ENCODE measurements around the gene RSU1. TPM values are rescaled to one million over a fixed set of nuclear protein-coding genes. Genes with fewer than 3 reads are reported as not detected.

Gene RSU1
- polyA plus RNA-seq, 4 donors, result 19.2 to 37.0 (median 21.7) TPM

- no peaks in the 10 kb centered on the region for H3K27me3 ChIP-seq (ENCODE audit: control insufficient read depth in 3 of 3, insufficient read depth in 3 of 3, low read length in 3 of 3)
- H3K4me3 ChIP-seq (ENCODE audit: low read depth in 1 of 3, low read length in 3 of 3), result no peak overlapping the region
- DNase-seq (peak; percentile 9 to 42), FAIRE-seq (no peak)
- no peaks in the 10 kb centered on the region for H3K4me1 ChIP-seq (ENCODE audit: control insufficient read depth in 3 of 3, insufficient read depth in 2 of 3, low read depth in 1 of 3, low read length in 2 of 3)
- H3K27ac ChIP-seq (ENCODE audit: low read depth in 1 of 3, low read length in 2 of 3), result no peak overlapping the region
- H3K9me3 ChIP-seq (ENCODE audit: control insufficient read depth in 2 of 2, insufficient read depth in 1 of 2, low read depth in 1 of 2, low read length in 1 of 2), result peaks cover 0 to 3% of the 10 kb centered on the region in 2 donors
- 80 to 87% (median 87%) methylated on average over 7 of the region's 7 CpGs for WGBS, 3 donors
- H3K36me3 ChIP-seq (ENCODE audit: control insufficient read depth in 3 of 3, insufficient read depth in 2 of 3, low read depth in 1 of 3, low read length in 3 of 3), result no peaks in the 10 kb centered on the region
These were observed 204.9 kb downstream of the RSU1 start for GRCh38 chr10:16612115-16612980.

- FAIRE-seq, result no peak
- peaks cover 0 to 3% of the 10 kb centered on the region in 2 donors for H3K9me3 ChIP-seq (ENCODE audit: control insufficient read depth in 2 of 2, insufficient read depth in 1 of 2, low read depth in 1 of 2, low read length in 1 of 2)
- 45 to 74% (median 70%) methylated on average over 7 of the region's 7 CpGs for WGBS, 3 donors
- H3K4me1 ChIP-seq (ENCODE audit: control insufficient read depth in 3 of 3, insufficient read depth in 2 of 3, low read depth in 1 of 3, low read length in 2 of 3), result no peaks in the 10 kb centered on the region
- H3K36me3 ChIP-seq (ENCODE audit: control insufficient read depth in 3 of 3, insufficient read depth in 2 of 3, low read depth in 1 of 3, low read length in 3 of 3), result no peaks in the 10 kb centered on the region
- no peaks in the 10 kb centered on the region for H3K27me3 ChIP-seq (ENCODE audit: control insufficient read depth in 3 of 3, insufficient read depth in 3 of 3, low read length in 3 of 3)
- DNase-seq, result peak in 1 of 2 donors; percentile 3
- H3K4me3 ChIP-seq (ENCODE audit: low read depth in 1 of 3, low read length in 3 of 3), result no peak overlapping the region
- no peak overlapping the region for H3K27ac ChIP-seq (ENCODE audit: low read depth in 1 of 3, low read length in 2 of 3)
These were observed 206.2 kb downstream of the RSU1 start for GRCh38 chr10:16611037-16611436.

- 93 to 98% (median 94%) methylated on average over 8 of the region's 8 CpGs for WGBS, 3 donors
- Histone ChIP-seq H3K4me1 (ENCODE audit: control insufficient read depth in 3 of 3, insufficient read depth in 2 of 3, low read depth in 1 of 3, low read length in 2 of 3) (no peaks in the 10 kb centered on the region), H3K27me3 (ENCODE audit: control insufficient read depth in 3 of 3, insufficient read depth in 3 of 3, low read length in 3 of 3) (no peaks in the 10 kb centered on the region), H3K36me3 (ENCODE audit: control insufficient read depth in 3 of 3, insufficient read depth in 2 of 3, low read depth in 1 of 3, low read length in 3 of 3) (no peaks in the 10 kb centered on the region), H3K27ac (ENCODE audit: low read depth in 1 of 3, low read length in 2 of 3) (no peak overlapping the region), H3K9me3 (ENCODE audit: control insufficient read depth in 2 of 2, insufficient read depth in 1 of 2, low read depth in 1 of 2, low read length in 1 of 2) (no peaks in the 10 kb centered on the region), H3K4me3 (ENCODE audit: low read depth in 1 of 3, low read length in 3 of 3) (no peak overlapping the region)
- DNase-seq (no peak), FAIRE-seq (no peak)
These were observed 208.0 kb downstream of the RSU1 start for GRCh38 chr10:16609211-16609610.

GRCh38 chr10:16606923-16607322, 210.3 kb downstream of the RSU1 start:
- Histone ChIP-seq H3K27ac (ENCODE audit: low read depth in 1 of 3, low read length in 2 of 3) (no peak overlapping the region), H3K27me3 (ENCODE audit: control insufficient read depth in 3 of 3, insufficient read depth in 3 of 3, low read length in 3 of 3) (no peaks in the 10 kb centered on the region), H3K4me3 (ENCODE audit: low read depth in 1 of 3, low read length in 3 of 3) (no peak overlapping the region), H3K4me1 (ENCODE audit: control insufficient read depth in 3 of 3, insufficient read depth in 2 of 3, low read depth in 1 of 3, low read length in 2 of 3) (no peaks in the 10 kb centered on the region), H3K36me3 (ENCODE audit: control insufficient read depth in 3 of 3, insufficient read depth in 2 of 3, low read depth in 1 of 3, low read length in 3 of 3) (no peaks in the 10 kb centered on the region), H3K9me3 (ENCODE audit: control insufficient read depth in 2 of 2, insufficient read depth in 1 of 2, low read depth in 1 of 2, low read length in 1 of 2) (no peaks in the 10 kb centered on the region)
- FAIRE-seq, result no peak
- DNase-seq, result no peak
- 95 to 97% (median 95%) methylated on average over 8 of the region's 8 CpGs for WGBS, 3 donors

- DNase-seq (no peak), FAIRE-seq (no peak)
- Histone ChIP-seq H3K4me1 (ENCODE audit: control insufficient read depth in 3 of 3, insufficient read depth in 2 of 3, low read depth in 1 of 3, low read length in 2 of 3) (no peaks in the 10 kb centered on the region), H3K27me3 (ENCODE audit: control insufficient read depth in 3 of 3, insufficient read depth in 3 of 3, low read length in 3 of 3) (no peaks in the 10 kb centered on the region), H3K9me3 (ENCODE audit: control insufficient read depth in 2 of 2, insufficient read depth in 1 of 2, low read depth in 1 of 2, low read length in 1 of 2) (no peaks in the 10 kb centered on the region), H3K4me3 (ENCODE audit: low read depth in 1 of 3, low read length in 3 of 3) (no peak overlapping the region), H3K36me3 (ENCODE audit: control insufficient read depth in 3 of 3, insufficient read depth in 2 of 3, low read depth in 1 of 3, low read length in 3 of 3) (no peaks in the 10 kb centered on the region), H3K27ac (ENCODE audit: low read depth in 1 of 3, low read length in 2 of 3) (no peak overlapping the region)
- WGBS, 3 donors, result 80 to 97% (median 88%) methylated on average over 6 of the region's 6 CpGs
These were observed 210.8 kb downstream of the RSU1 start for GRCh38 chr10:16606421-16606820.

- Histone ChIP-seq H3K9me3 (ENCODE audit: control insufficient read depth in 2 of 2, insufficient read depth in 1 of 2, low read depth in 1 of 2, low read length in 1 of 2) (no peaks in the 10 kb centered on the region), H3K27me3 (ENCODE audit: control insufficient read depth in 3 of 3, insufficient read depth in 3 of 3, low read length in 3 of 3) (no peaks in the 10 kb centered on the region), H3K4me3 (ENCODE audit: low read depth in 1 of 3, low read length in 3 of 3) (no peak overlapping the region), H3K27ac (ENCODE audit: low read depth in 1 of 3, low read length in 2 of 3) (no peak overlapping the region), H3K4me1 (ENCODE audit: control insufficient read depth in 3 of 3, insufficient read depth in 2 of 3, low read depth in 1 of 3, low read length in 2 of 3) (no peaks in the 10 kb centered on the region), H3K36me3 (ENCODE audit: control insufficient read depth in 3 of 3, insufficient read depth in 2 of 3, low read depth in 1 of 3, low read length in 3 of 3) (no peaks in the 10 kb centered on the region)
- no peak for DNase-seq
- no peak for FAIRE-seq
- WGBS, 3 donors, result 80 to 99% (median 95%) methylated on average over 2 of the region's 2 CpGs
These were observed 213.9 kb downstream of the RSU1 start for GRCh38 chr10:16603308-16603707.

- WGBS, 3 donors, result 74 to 77% (median 77%) methylated on average over 8 of the region's 8 CpGs
- no peak for FAIRE-seq
- Histone ChIP-seq H3K4me3 (ENCODE audit: low read depth in 1 of 3, low read length in 3 of 3) (no peak overlapping the region), H3K9me3 (ENCODE audit: control insufficient read depth in 2 of 2, insufficient read depth in 1 of 2, low read depth in 1 of 2, low read length in 1 of 2) (no peaks in the 10 kb centered on the region), H3K36me3 (ENCODE audit: control insufficient read depth in 3 of 3, insufficient read depth in 2 of 3, low read depth in 1 of 3, low read length in 3 of 3) (peaks cover 0 to 5% (median 0%) of the 10 kb centered on the region in 3 donors), H3K27ac (ENCODE audit: low read depth in 1 of 3, low read length in 2 of 3) (no peak overlapping the region), H3K27me3 (ENCODE audit: control insufficient read depth in 3 of 3, insufficient read depth in 3 of 3, low read length in 3 of 3) (no peaks in the 10 kb centered on the region), H3K4me1 (ENCODE audit: control insufficient read depth in 3 of 3, insufficient read depth in 2 of 3, low read depth in 1 of 3, low read length in 2 of 3) (no peaks in the 10 kb centered on the region)
- peak; percentile 3 to 17 for DNase-seq
These were observed 215.0 kb downstream of the RSU1 start for GRCh38 chr10:16602104-16602775.

- no peaks in the 10 kb centered on the region for H3K9me3 ChIP-seq (ENCODE audit: control insufficient read depth in 2 of 2, insufficient read depth in 1 of 2, low read depth in 1 of 2, low read length in 1 of 2)
- no peaks in the 10 kb centered on the region for H3K4me1 ChIP-seq (ENCODE audit: control insufficient read depth in 3 of 3, insufficient read depth in 2 of 3, low read depth in 1 of 3, low read length in 2 of 3)
- WGBS, 3 donors, result 88 to 94% (median 92%) methylated on average over 8 of the region's 8 CpGs
- no peak overlapping the region for H3K27ac ChIP-seq (ENCODE audit: low read depth in 1 of 3, low read length in 2 of 3)
- H3K36me3 ChIP-seq (ENCODE audit: control insufficient read depth in 3 of 3, insufficient read depth in 2 of 3, low read depth in 1 of 3, low read length in 3 of 3), result peaks cover 0 to 5% (median 0%) of the 10 kb centered on the region in 3 donors
- DNase-seq (no peak), FAIRE-seq (no peak)
- no peaks in the 10 kb centered on the region for H3K27me3 ChIP-seq (ENCODE audit: control insufficient read depth in 3 of 3, insufficient read depth in 3 of 3, low read length in 3 of 3)
- no peak overlapping the region for H3K4me3 ChIP-seq (ENCODE audit: low read depth in 1 of 3, low read length in 3 of 3)
These were observed 217.6 kb downstream of the RSU1 start for GRCh38 chr10:16599662-16600061.
